K562 (cell line): ENCODE data around the gene GABRB3. TPM values are rescaled to one million over a fixed set of nuclear protein-coding genes. Genes with fewer than 3 reads are reported as not detected.

ENCODE experiments used
- CBX5 ChIP-seq: IDR thresholded peaks from 2 replicates; pipeline ENCODE4 v1.6.1; 2014; ENCODE audit warnings: low read depth, borderline replicate concordance
- FOXA3 ChIP-seq, 2 experiments: fragments of 450-650 bp in 1 of 2; sonication (generic) in 1 of 2; formaldehyde crosslinking; IDR thresholded peaks in 1 of 2; conservative IDR thresholded peaks in 1 of 2; 2 replicates each; pipeline versions ENCODE4 v1.4.0 to v1.8.0; 2020 to 2022; ENCODE audit warnings: mild to moderate bottlenecking in 2 of 2, missing genetic modification reagents in 1 of 2
- KDM2B ChIP-seq: fragments of 250-450 bp; sonication (Bioruptor Pico); IDR thresholded peaks from 2 replicates; pipeline ENCODE4 v1.8.0; 2021; ENCODE audit warnings: mild to moderate bottlenecking, moderate library complexity
- POLR2AphosphoS2 ChIP-seq: IDR thresholded peaks from 2 replicates; pipeline ENCODE4 v1.6.1; 2012; ENCODE audit warnings: low read length, improper control_type of control experiment
- RFX7 ChIP-seq: fragments of 250-450 bp; sonication (Bioruptor Pico); IDR thresholded peaks from 2 replicates; pipeline ENCODE4 v1.5.1; 2021; ENCODE audit warnings: mild to moderate bottlenecking
- polyA plus RNA-seq, 8 experiments: library from polyadenylated mRNA; depleted of rRNA in 4 of 8; stranded (reverse) in 5 of 8; unstranded in 3 of 8; fragments of >200 nt; fragmentation: Nextera tagmentation in 2 of 8; fragmentation: Illumina TruSeq in 1 of 8; extraction: Ambion mirVana in 2 of 8; extraction: Trizol in 1 of 8; gene quantifications; 2 replicates each; pipeline versions ENCODE4 v1.2.1 to v1.2.3, GENCODE V29; 2011 to 2014; ENCODE audit warnings: inconsistent platforms in 1 of 8, missing spikeins in 1 of 8
- total RNA-seq, 7 experiments: library from RNA; depleted of rRNA in 6 of 7; stranded (reverse); fragments of >200 nt in 6 of 7; fragmentation: Illumina TruSeq in 2 of 7; extraction: Trizol in 2 of 7; gene quantifications; 2 replicates each; pipeline versions ENCODE4 v1.2.1 to v1.2.3, GENCODE V29; 2011 to 2021; ENCODE audit warnings: low replicate concordance in 1 of 7
- TF ChIP-seq, protein P1 (sequence below): sonication (generic); formaldehyde crosslinking; IDR thresholded peaks from 2 replicates; pipeline ENCODE4 v1.8.0; 2023; ENCODE audit warnings: mild to moderate bottlenecking, missing genetic modification reagents
- TF ChIP-seq, protein P2 (sequence below): fragments of 250-450 bp; sonication (Bioruptor Pico); IDR thresholded peaks from 2 replicates; pipeline ENCODE4 v1.8.0; 2022; ENCODE audit warnings: inconsistent platforms
- TF ChIP-seq, protein P3 (sequence below): fragments of 450-650 bp; IDR thresholded peaks from 2 replicates; pipeline ENCODE4 v1.6.1; 2018; ENCODE audit not compliant: partially characterized antibody

The GABRB3 gene
- total and polyA plus RNA-seq, 9 of the 15 experiments (the other 6 are each of a cell fraction or from before 2014, with no cell fraction given), result 0.09 to 1.4 (median 0.49) TPM

DNA sequence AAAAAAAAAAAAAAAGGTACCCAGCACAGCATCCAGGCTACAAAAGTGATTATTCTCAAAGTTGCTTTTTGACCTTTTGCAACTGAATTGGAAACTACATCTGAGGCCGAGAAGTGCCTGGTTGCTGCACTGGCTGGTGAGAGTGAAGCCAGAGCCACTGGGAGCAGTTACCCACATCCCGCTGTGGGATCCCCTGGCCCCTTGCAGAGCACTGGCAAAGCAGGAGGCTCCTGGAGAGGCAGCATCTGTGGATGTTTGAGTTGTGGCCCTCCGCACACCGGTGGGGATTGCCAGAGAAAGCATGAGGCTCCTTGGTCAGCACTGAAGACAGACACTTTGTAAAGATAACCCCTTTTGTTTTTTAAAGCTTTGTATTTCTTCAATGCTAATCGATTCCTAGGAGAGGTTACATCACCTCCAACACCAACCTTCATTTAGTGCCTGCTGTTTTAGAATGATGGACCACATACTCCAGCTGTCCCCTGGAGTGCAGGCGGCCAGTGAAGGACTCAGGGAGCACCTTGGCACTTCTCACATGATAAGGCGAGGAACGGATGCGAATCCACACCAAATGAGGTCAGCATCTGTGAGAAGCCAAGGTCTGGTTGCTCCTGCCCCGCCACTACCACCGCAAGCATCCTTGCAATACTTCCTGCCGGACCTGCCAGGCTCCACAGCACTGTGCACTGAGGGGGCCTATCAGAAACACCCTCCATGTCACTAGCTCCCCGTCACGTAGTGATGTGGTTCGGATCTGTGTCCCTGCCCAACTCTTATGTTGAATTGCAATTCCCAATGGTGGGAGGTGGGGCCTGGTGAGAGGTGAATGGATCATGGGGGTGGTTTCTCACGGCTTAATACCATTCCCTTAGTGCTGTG lies 256.5 kb downstream of the GABRB3 start (continued):
- TF ChIP-seq, protein P1, sequence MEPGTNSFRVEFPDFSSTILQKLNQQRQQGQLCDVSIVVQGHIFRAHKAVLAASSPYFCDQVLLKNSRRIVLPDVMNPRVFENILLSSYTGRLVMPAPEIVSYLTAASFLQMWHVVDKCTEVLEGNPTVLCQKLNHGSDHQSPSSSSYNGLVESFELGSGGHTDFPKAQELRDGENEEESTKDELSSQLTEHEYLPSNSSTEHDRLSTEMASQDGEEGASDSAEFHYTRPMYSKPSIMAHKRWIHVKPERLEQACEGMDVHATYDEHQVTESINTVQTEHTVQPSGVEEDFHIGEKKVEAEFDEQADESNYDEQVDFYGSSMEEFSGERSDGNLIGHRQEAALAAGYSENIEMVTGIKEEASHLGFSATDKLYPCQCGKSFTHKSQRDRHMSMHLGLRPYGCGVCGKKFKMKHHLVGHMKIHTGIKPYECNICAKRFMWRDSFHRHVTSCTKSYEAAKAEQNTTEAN (CRISPR knock-in tag), result no peak
- TF ChIP-seq FOXA3 (CRISPR knock-in tag; conservative IDR thresholded peaks at IDR 0.05 in 1 of 2, IDR thresholded peaks at IDR 0.05 in 1 of 2) (no peak), RFX7 (CRISPR knock-in tag) (no peak), KDM2B (CRISPR knock-in tag) (no peak), CBX5 (no peak), POLR2AphosphoS2 (no peak)
- TF ChIP-seq, protein P2, sequence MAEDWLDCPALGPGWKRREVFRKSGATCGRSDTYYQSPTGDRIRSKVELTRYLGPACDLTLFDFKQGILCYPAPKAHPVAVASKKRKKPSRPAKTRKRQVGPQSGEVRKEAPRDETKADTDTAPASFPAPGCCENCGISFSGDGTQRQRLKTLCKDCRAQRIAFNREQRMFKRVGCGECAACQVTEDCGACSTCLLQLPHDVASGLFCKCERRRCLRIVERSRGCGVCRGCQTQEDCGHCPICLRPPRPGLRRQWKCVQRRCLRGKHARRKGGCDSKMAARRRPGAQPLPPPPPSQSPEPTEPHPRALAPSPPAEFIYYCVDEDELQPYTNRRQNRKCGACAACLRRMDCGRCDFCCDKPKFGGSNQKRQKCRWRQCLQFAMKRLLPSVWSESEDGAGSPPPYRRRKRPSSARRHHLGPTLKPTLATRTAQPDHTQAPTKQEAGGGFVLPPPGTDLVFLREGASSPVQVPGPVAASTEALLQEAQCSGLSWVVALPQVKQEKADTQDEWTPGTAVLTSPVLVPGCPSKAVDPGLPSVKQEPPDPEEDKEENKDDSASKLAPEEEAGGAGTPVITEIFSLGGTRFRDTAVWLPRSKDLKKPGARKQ (CRISPR knock-in tag), result no peak
- TF ChIP-seq, protein P3, sequence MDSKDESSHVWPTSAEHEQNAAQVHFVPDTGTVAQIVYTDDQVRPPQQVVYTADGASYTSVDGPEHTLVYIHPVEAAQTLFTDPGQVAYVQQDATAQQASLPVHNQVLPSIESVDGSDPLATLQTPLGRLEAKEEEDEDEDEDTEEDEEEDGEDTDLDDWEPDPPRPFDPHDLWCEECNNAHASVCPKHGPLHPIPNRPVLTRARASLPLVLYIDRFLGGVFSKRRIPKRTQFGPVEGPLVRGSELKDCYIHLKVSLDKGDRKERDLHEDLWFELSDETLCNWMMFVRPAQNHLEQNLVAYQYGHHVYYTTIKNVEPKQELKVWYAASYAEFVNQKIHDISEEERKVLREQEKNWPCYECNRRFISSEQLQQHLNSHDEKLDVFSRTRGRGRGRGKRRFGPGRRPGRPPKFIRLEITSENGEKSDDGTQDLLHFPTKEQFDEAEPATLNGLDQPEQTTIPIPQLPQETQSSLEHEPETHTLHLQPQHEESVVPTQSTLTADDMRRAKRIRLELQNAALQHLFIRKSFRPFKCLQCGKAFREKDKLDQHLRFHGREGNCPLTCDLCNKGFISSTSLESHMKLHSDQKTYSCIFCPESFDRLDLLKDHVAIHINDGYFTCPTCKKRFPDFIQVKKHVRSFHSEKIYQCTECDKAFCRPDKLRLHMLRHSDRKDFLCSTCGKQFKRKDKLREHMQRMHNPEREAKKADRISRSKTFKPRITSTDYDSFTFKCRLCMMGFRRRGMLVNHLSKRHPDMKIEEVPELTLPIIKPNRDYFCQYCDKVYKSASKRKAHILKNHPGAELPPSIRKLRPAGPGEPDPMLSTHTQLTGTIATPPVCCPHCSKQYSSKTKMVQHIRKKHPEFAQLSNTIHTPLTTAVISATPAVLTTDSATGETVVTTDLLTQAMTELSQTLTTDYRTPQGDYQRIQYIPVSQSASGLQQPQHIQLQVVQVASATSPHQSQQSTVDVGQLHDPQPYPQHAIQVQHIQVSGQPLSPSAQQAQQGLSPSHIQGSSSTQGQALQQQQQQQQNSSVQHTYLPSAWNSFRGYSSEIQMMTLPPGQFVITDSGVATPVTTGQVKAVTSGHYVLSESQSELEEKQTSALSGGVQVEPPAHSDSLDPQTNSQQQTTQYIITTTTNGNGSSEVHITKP, result no peak
